Measurements from ENCODE around the gene ACP3. TPM values are rescaled to one million over a fixed set of nuclear protein-coding genes. Genes with fewer than 3 reads are reported as not detected.

ACP3 gene
- total RNA-seq, 1 donor from 2014 or later = 0.46 TPM

- no peak overlapping the region for H3K4me3 ChIP-seq (ENCODE audit: low read depth, low read length)
- DNase-seq (ENCODE audit: low read depth) = no peak
- TF ChIP-seq CTCF (conservative IDR thresholded peaks at IDR 0.05; ENCODE audit: low read depth, low read length) = no peak
Observed at GRCh38 chr3:132378048-132378762, 61.0 kb downstream of the ACP3 start.

GRCh38 chr3:132378846-132379245 is 61.6 kb downstream of the ACP3 start:
- DNase-seq (ENCODE audit: low read depth) = no peak
- no peak for TF ChIP-seq CTCF (conservative IDR thresholded peaks at IDR 0.05; ENCODE audit: low read depth, low read length)
- H3K4me3 ChIP-seq (ENCODE audit: low read depth, low read length) = no peak overlapping the region

GRCh38 chr3:132380920-132381319 is 63.7 kb downstream of the ACP3 start:
- H3K4me3 ChIP-seq (ENCODE audit: low read depth, low read length) = no peak overlapping the region
- no peak for TF ChIP-seq CTCF (conservative IDR thresholded peaks at IDR 0.05; ENCODE audit: low read depth, low read length)
- no peak for DNase-seq (ENCODE audit: low read depth)

GRCh38 chr3:132381348-132381944 is 64.2 kb downstream of the ACP3 start:
- no peak for DNase-seq (ENCODE audit: low read depth)
- TF ChIP-seq CTCF (conservative IDR thresholded peaks at IDR 0.05; ENCODE audit: low read depth, low read length) = no peak
- no peak overlapping the region for H3K4me3 ChIP-seq (ENCODE audit: low read depth, low read length)

GRCh38 chr3:132382267-132382666 is 65.1 kb downstream of the ACP3 start:
- DNase-seq (ENCODE audit: low read depth) = no peak
- TF ChIP-seq CTCF (conservative IDR thresholded peaks at IDR 0.05; ENCODE audit: low read depth, low read length) = no peak
- no peak overlapping the region for H3K4me3 ChIP-seq (ENCODE audit: low read depth, low read length)

- no peak overlapping the region for H3K4me3 ChIP-seq (ENCODE audit: low read depth, low read length)
- DNase-seq (ENCODE audit: low read depth) = no peak
- TF ChIP-seq CTCF (conservative IDR thresholded peaks at IDR 0.05; ENCODE audit: low read depth, low read length) = no peak
Observed at GRCh38 chr3:132382688-132383194, 65.5 kb downstream of the ACP3 start.
